K562 (cell line): Measurements from ENCODE around the gene GULP1. TPM values are rescaled to one million over a fixed set of nuclear protein-coding genes. Genes with fewer than 3 reads are reported as not detected.

Experiments used
- ATAC-seq: fragments of 200-7000 bp; cut with Tn5 transposase; 3 replicates; pipeline ENCODE4 v1.9.1; 2020; ENCODE audit warnings: moderate library complexity
- BruUV-seq: library from RNA; stranded (reverse); fragments of 400-500 nt; replicated peaks from 2 replicates; lab custom pipeline; 2021; lab: Mats Ljungman, UMichigan
- CTCF ChIA-PET: fragments of 300-600 bp; formaldehyde crosslinking; extraction: SDS; loops from one replicate; lab custom pipeline; 2021; ENCODE audit warnings: low intra/inter-chr PET ratio; lab: Yijun Ruan, JAX
- POLR2A ChIA-PET: fragments of 300-600, 350-650 bp; sonication (Branson Sonifier 250); formaldehyde crosslinking; extraction: SDS; loops from one replicate; lab custom pipeline; 2021; ENCODE audit warnings: antibody characterized with exemption, inconsistent platforms; lab: Yijun Ruan, JAX
- DNase-seq, 4 experiments: peaks; one replicate each; pipeline versions ENCODE4 v3.0.0 to v3.0.0-alpha.2; 2011 to 2018; ENCODE audit warnings: low spot score in 3 of 4, mixed read lengths in 3 of 4; ENCODE audit errors: extremely low read depth in 1 of 4
- FAIRE-seq: peaks from 2 replicates; lab custom pipeline; 2011; peaks lifted over from hg19 to GRCh38; lab: Jason Lieb, UNC
- H2AFZ ChIP-seq: 2 replicates; pipeline ENCODE4 v1.6.0; 2011; ENCODE audit warnings: low read depth, low read length, control low read depth, inconsistent platforms
- H3K27ac ChIP-seq: fragments of 200-600 bp; 3 replicates; pipeline ENCODE4 v1.8.0; 2011; ENCODE audit warnings: low read depth, mild to moderate bottlenecking, control low read depth, inconsistent platforms, low read length, moderate library complexity, mixed read lengths; ENCODE audit errors: extremely low read depth
- H3K27me3 ChIP-seq, 2 experiments: fragments of 300-600 bp in 1 of 2; 2 replicates in 1 of 2; 3 replicates in 1 of 2; pipeline versions ENCODE4 v1.6.0 to v1.8.0; 2011; ENCODE audit warnings: inconsistent platforms in 2 of 2, low read length in 2 of 2, mild to moderate bottlenecking in 1 of 2, mixed read lengths in 1 of 2, moderate library complexity in 1 of 2; ENCODE audit not compliant: control insufficient read depth in 2 of 2, insufficient read depth in 2 of 2
- H3K36me3 ChIP-seq: fragments of 300-600 bp; 3 replicates; pipeline ENCODE4 v1.8.0; 2011; ENCODE audit warnings: mild to moderate bottlenecking, low read length, inconsistent platforms; ENCODE audit not compliant: control insufficient read depth, insufficient read depth
- H3K4me1 ChIP-seq, 2 experiments: fragments of 200-600 bp in 1 of 2; replicated peaks in 1 of 2; 2 replicates in 1 of 2; 3 replicates in 1 of 2; pipeline versions ENCODE4 v1.5.1 to v1.8.0; 2011; ENCODE audit warnings: inconsistent platforms in 2 of 2, low read length in 2 of 2, mild to moderate bottlenecking in 1 of 2, mixed read lengths in 1 of 2, moderate library complexity in 1 of 2; ENCODE audit not compliant: control insufficient read depth in 2 of 2, insufficient read depth in 2 of 2
- H3K4me2 ChIP-seq: 2 replicates; pipeline ENCODE4 v1.6.1; 2011; ENCODE audit warnings: low read length, control low read depth, inconsistent platforms, mixed read lengths; ENCODE audit not compliant: insufficient read depth
- H3K4me3 ChIP-seq: fragments of 200-600 bp; sonication (generic), shearing (Covaris generic); 2 replicates; pipeline ENCODE4 v1.5.1; 2016; ENCODE audit warnings: control low read depth, inconsistent platforms
- H3K79me2 ChIP-seq: fragments of 200-600 bp; 3 replicates; pipeline ENCODE4 v1.8.0; 2011; ENCODE audit warnings: low read length, inconsistent platforms; ENCODE audit not compliant: control insufficient read depth, insufficient read depth
- H3K9ac ChIP-seq, 2 experiments: 2 replicates each; pipeline versions ENCODE4 v1.6.0 to v1.6.1; 2011; ENCODE audit warnings: low read depth in 2 of 2, low read length in 2 of 2, control low read depth in 1 of 2, inconsistent platforms in 1 of 2, mild to moderate bottlenecking in 1 of 2, mixed read lengths in 1 of 2; ENCODE audit not compliant: insufficient read depth in 1 of 2
- H3K9me1 ChIP-seq: one replicate; pipeline ENCODE4 v1.6.0; 2011; ENCODE audit warnings: inconsistent platforms, mild to moderate bottlenecking, low read length, moderate library complexity; ENCODE audit not compliant: control insufficient read depth, insufficient read depth
- H3K9me3 ChIP-seq: replicated peaks from 2 replicates; pipeline ENCODE4 v1.5.1; 2011; ENCODE audit warnings: low read depth, low read length, inconsistent platforms; ENCODE audit not compliant: control insufficient read depth, insufficient read depth
- H4K20me1 ChIP-seq: replicated peaks from 2 replicates; pipeline ENCODE4 v1.6.1; 2011; ENCODE audit warnings: low read length, inconsistent platforms, mixed read lengths; ENCODE audit not compliant: control insufficient read depth, insufficient read depth
- ATF7 ChIP-seq: fragments of 450-650 bp; IDR thresholded peaks from 2 replicates; pipeline ENCODE4 v1.7.1; 2014; ENCODE audit warnings: mild to moderate bottlenecking, moderate library complexity
- CEBPB ChIP-seq: fragments of 450-650 bp; IDR thresholded peaks from 2 replicates; pipeline ENCODE4 v1.6.1; 2016; ENCODE audit warnings: missing genetic modification characterization, missing compliant biosample characterization
- CTBP1 ChIP-seq: fragments of 450-650 bp; IDR thresholded peaks from 2 replicates; pipeline ENCODE4 v1.6.1; 2016; ENCODE audit warnings: borderline replicate concordance
- GTF2F1 ChIP-seq: IDR thresholded peaks from 2 replicates; pipeline ENCODE4 v1.6.1; 2011; ENCODE audit warnings: low read depth, low read length, improper control_type of control experiment
- HMGXB4 ChIP-seq: sonication (generic); formaldehyde crosslinking; IDR thresholded peaks from 2 replicates; pipeline ENCODE4 v1.8.1; 2023; ENCODE audit warnings: mild to moderate bottlenecking, missing genetic modification reagents
- L3MBTL2 ChIP-seq: fragments of 450-650 bp; IDR thresholded peaks from 2 replicates; pipeline ENCODE4 v1.6.1; 2016; ENCODE audit warnings: mild to moderate bottlenecking, moderate library complexity
- MCM3 ChIP-seq: fragments of 450-650 bp; IDR thresholded peaks from 2 replicates; pipeline ENCODE4 v1.6.1; 2016
- PML ChIP-seq: IDR thresholded peaks from 2 replicates; pipeline ENCODE4 v1.6.1; 2012; ENCODE audit warnings: low read length, inconsistent platforms
- POU5F1 ChIP-seq: fragments of 150-350 bp; IDR thresholded peaks from 2 replicates; pipeline ENCODE4 v1.6.1; 2014; ENCODE audit warnings: borderline replicate concordance, low read length, low read depth, mild to moderate bottlenecking; ENCODE audit not compliant: partially characterized antibody
- SNAPC5 ChIP-seq: fragments of 250-450 bp; sonication (Bioruptor Pico); IDR thresholded peaks from 2 replicates; pipeline ENCODE4 v1.8.0; 2021; ENCODE audit warnings: moderate library complexity, mild to moderate bottlenecking, inconsistent platforms
- TAF15 ChIP-seq: fragments of 200-400 bp; formaldehyde crosslinking; IDR thresholded peaks from 2 replicates; pipeline ENCODE4 v1.6.1; 2017; ENCODE audit warnings: mild to moderate bottlenecking, low read depth, low read length, moderate library complexity
- ZFX ChIP-seq: sonication (generic); formaldehyde crosslinking; IDR thresholded peaks from 2 replicates; pipeline ENCODE4 v1.8.0; 2022; ENCODE audit warnings: mild to moderate bottlenecking, missing genetic modification reagents, moderate library complexity
- ZNF212 ChIP-seq: fragments of 450-650 bp; formaldehyde crosslinking; IDR thresholded peaks from 2 replicates; pipeline ENCODE4 v1.4.0; 2020; ENCODE audit warnings: mild to moderate bottlenecking
- WGBS: fragments of 100-300 bp; shearing (Covaris generic); methylation state at CpG from one replicate; pipeline ENCODE4 v1.1.6; 2016; ENCODE audit warnings: low coverage, mixed read lengths; ENCODE audit not compliant: insufficient coverage; ENCODE audit errors: missing lambda C conversion rate; 5-methylcytosine and 5-hydroxymethylcytosine counted together
- in situ Hi-C: fragments of 300-500 bp; cut with MboI; formaldehyde crosslinking; loops from 4 replicates; pipeline ENCODE4 v1.15.0; 2018; ENCODE audit warnings: inconsistent platforms, mixed read lengths
- intact Hi-C: fragments of 100-400 bp; cut with micrococcal nuclease; formaldehyde crosslinking; loops from 2 replicates; pipeline ENCODE4 v1.14.2; 2022
- polyA plus RNA-seq, 8 experiments: library from polyadenylated mRNA; depleted of rRNA in 4 of 8; stranded (reverse) in 5 of 8; unstranded in 3 of 8; fragments of >200 nt; fragmentation: Nextera tagmentation in 2 of 8; fragmentation: Illumina TruSeq in 1 of 8; extraction: Ambion mirVana in 2 of 8; extraction: Trizol in 1 of 8; gene quantifications; 2 replicates each; pipeline versions ENCODE4 v1.2.1 to v1.2.3, GENCODE V29; 2011 to 2014; ENCODE audit warnings: inconsistent platforms in 1 of 8, missing spikeins in 1 of 8
- total RNA-seq, 7 experiments: library from RNA; depleted of rRNA in 6 of 7; stranded (reverse); fragments of >200 nt in 6 of 7; fragmentation: Illumina TruSeq in 2 of 7; extraction: Trizol in 2 of 7; gene quantifications; 2 replicates each; pipeline versions ENCODE4 v1.2.1 to v1.2.3, GENCODE V29; 2011 to 2021; ENCODE audit warnings: low replicate concordance in 1 of 7
- TF ChIP-seq, protein P1 (sequence below): sonication (generic); formaldehyde crosslinking; IDR thresholded peaks from 2 replicates; pipeline ENCODE4 v1.8.0; 2022; ENCODE audit warnings: mild to moderate bottlenecking, missing genetic modification reagents
- TF ChIP-seq, protein P2 (sequence below), 2 experiments: fragments of 450-650 bp; conservative IDR thresholded peaks; 2 replicates each; pipeline ENCODE4 v1.6.1; 2017; ENCODE audit warnings: mild to moderate bottlenecking in 2 of 2, moderate library complexity in 2 of 2

GULP1 gene
- total and polyA plus RNA-seq, 9 of the 15 experiments (the other 6 are each of a cell fraction or from before 2014, with no cell fraction given) = 8.5 to 25.3 (median 19.5) TPM

GRCh38 chr2:188291142-188291616, 495 bp upstream of the GULP1 start (continued):
- TF ChIP-seq TAF15 (no peak), HMGXB4 (CRISPR knock-in tag) (no peak), L3MBTL2 (peak; percentile 60; the same call in 1 of the 2 replicates), PML (no peak), SNAPC5 (CRISPR knock-in tag) (no peak)

DNA sequence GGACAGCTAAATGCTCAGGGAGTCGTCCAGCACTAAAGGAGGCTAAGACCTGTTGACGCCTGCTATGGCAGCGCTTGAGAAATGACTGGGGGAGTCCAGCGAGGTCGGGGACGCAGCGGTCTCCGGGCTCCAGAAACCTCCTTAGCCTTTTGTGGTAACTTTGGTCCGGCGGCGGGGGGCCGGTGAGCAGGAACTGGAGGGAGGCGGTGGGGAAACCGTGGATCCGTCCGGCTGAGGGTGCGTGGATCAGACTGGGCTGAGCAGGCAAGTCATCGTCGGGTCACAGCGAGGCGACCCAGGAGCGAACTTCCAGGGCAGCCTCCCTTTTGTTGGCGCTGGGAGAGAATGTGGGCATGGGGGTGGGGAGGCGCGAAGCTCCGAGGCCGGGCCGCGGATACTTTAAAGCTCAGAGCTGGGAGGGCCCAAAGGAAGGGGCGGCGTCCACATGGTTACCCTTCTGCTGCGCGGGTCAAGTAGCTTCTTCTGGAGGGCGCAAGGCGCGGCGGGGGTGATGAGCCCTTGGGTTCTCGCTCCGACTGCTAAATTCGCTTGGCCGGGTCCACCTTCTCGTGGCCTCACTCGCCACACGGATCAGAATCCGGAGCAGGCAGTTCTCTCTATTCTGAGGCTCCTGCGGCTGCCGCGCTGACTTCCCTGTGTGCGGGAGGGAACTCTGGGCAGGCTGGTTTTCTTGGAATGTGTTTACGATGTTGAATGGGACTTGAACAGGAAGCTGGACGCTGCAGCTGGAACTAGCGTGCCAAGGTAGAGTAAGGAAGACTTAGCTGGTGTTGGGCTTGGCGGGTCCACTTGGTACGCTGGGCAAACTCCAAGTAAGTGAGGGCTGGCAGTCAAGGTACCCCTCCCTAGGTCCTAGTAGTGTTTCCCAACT, 920 bp downstream of the GULP1 start:
- FAIRE-seq (no peak), DNase-seq (peak; percentile 33 to 82 (median 40)), ATAC-seq (peak; percentile 70)
- in situ Hi-C loops = loop anchor here (5.0 kb wide), 1 partner anchor 70 kb away; no protein-coding TSS in a partner anchor
- Histone ChIP-seq H3K4me3 (peak overlapping the region; percentile 75), H3K9me1 (no peaks in the 10 kb centered on the region), H3K27me3 (no peaks in the 10 kb centered on the region), H3K4me1 (peaks cover 0 to 15% of the 10 kb centered on the region in 2 experiments; a peak in 3 of 5 replicates), H3K27ac (peak overlapping the region; percentile 96), H2AFZ (peak overlapping the region; percentile 83), H3K36me3 (no peaks in the 10 kb centered on the region; the same call in 2 of the 3 replicates), H4K20me1 (no peaks in the 10 kb centered on the region), H3K9me3 (no peaks in the 10 kb centered on the region), H3K9ac (peak overlapping the region; percentile 82 to 98), H3K79me2 (peaks cover 56% of the 10 kb centered on the region), H3K4me2 (peak overlapping the region; percentile 99)
- POLR2A ChIA-PET = interaction anchor here (0.6 to 3.4 kb wide), 9 partner anchors 12 to 388 kb away, joined by 3 to 14 read pairs (median 3); no protein-coding TSS in a partner anchor
- BruUV-seq = TSS peak; percentile 35
- 1% methylated on average over 25 of the region's 54 CpGs for WGBS
- CTCF ChIA-PET = no interaction called here
- intact Hi-C loops = loop anchor here (5.0 to 10.0 kb wide), 3 partner anchors 220 to 1152 kb away; partner anchors contain the start of gene WDR75
- peak; percentile 19; the same call in 1 of the 2 replicates for TF ChIP-seq CTBP1
- no peak; the same call in 1 of the 2 replicates for TF ChIP-seq ATF7
- TF ChIP-seq ZNF212 = no peak
- no peak for TF ChIP-seq GTF2F1
- TF ChIP-seq, protein P1, sequence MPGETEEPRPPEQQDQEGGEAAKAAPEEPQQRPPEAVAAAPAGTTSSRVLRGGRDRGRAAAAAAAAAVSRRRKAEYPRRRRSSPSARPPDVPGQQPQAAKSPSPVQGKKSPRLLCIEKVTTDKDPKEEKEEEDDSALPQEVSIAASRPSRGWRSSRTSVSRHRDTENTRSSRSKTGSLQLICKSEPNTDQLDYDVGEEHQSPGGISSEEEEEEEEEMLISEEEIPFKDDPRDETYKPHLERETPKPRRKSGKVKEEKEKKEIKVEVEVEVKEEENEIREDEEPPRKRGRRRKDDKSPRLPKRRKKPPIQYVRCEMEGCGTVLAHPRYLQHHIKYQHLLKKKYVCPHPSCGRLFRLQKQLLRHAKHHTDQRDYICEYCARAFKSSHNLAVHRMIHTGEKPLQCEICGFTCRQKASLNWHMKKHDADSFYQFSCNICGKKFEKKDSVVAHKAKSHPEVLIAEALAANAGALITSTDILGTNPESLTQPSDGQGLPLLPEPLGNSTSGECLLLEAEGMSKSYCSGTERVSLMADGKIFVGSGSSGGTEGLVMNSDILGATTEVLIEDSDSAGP (CRISPR knock-in tag) = no peak
- no peak for TF ChIP-seq CEBPB (tag)
- TF ChIP-seq, protein P2, sequence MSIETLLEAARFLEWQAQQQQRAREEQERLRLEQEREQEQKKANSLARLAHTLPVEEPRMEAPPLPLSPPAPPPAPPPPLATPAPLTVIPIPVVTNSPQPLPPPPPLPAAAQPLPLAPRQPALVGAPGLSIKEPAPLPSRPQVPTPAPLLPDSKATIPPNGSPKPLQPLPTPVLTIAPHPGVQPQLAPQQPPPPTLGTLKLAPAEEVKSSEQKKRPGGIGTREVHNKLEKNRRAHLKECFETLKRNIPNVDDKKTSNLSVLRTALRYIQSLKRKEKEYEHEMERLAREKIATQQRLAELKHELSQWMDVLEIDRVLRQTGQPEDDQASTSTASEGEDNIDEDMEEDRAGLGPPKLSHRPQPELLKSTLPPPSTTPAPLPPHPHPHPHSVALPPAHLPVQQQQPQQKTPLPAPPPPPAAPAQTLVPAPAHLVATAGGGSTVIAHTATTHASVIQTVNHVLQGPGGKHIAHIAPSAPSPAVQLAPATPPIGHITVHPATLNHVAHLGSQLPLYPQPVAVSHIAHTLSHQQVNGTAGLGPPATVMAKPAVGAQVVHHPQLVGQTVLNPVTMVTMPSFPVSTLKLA (conservative IDR thresholded peaks at IDR 0.05) = peak; percentile 16 to 57; a peak in 2 of 4 replicates
- TF ChIP-seq MCM3 = no peak
- TF ChIP-seq ZFX (CRISPR knock-in tag) = no peak
- TF ChIP-seq POU5F1 = no peak
